ENCODE measurements around the gene CD6. TPM values are rescaled to one million over a fixed set of nuclear protein-coding genes. Genes with fewer than 3 reads are reported as not detected.

The CD6 gene
- total and polyA plus RNA-seq, 4 donors = 1.2 to 3.1 (median 1.7) TPM

GRCh38 chr11:61066645-61067044, 95.2 kb downstream of the CD6 start:
- 92 to 93% methylated on average over 8 of the region's 8 CpGs for WGBS, 2 donors
- H3K4me3 ChIP-seq = no peak overlapping the region

GRCh38 chr11:61067782-61068446, 96.4 kb downstream of the CD6 start:
- WGBS, 2 donors = 76 to 80% methylated on average over 13 to 14 of the region's 14 CpGs
- no peak for TF ChIP-seq CTCF (IDR thresholded peaks at IDR 0.05; ENCODE audit: control extremely low read depth, extremely low read depth)
- DNase-seq (peak in 1 of 3 donors; percentile 5), ATAC-seq (ENCODE audit: insufficient read depth, low FRiP score) (no peak)
- peaks cover 0 to 2% (median 0%) of the 10 kb centered on the region in 4 donors for H3K9me3 ChIP-seq (ENCODE audit: control insufficient read depth in 4 of 4, insufficient read depth in 3 of 4, low read length in 3 of 4)
- H3K27me3 ChIP-seq (ENCODE audit: control insufficient read depth in 3 of 3, insufficient read depth in 3 of 3, low read length in 2 of 3) = no peaks in the 10 kb centered on the region
- H3K4me1 ChIP-seq (ENCODE audit: control insufficient read depth in 5 of 5, insufficient read depth in 5 of 5, low read length in 5 of 5) = peaks cover 0 to 2% (median 0%) of the 10 kb centered on the region in 5 donors
- no peak overlapping the region for H3K4me3 ChIP-seq
- no peak overlapping the region for H3K27ac ChIP-seq (ENCODE audit: low read depth in 1 of 2, low read length in 1 of 2)
- no peak overlapping the region for H3K9ac ChIP-seq (ENCODE audit: insufficient read depth in 1 of 2, low read length in 2 of 2)
- no peaks in the 10 kb centered on the region for H3K36me3 ChIP-seq (ENCODE audit: control insufficient read depth in 4 of 4, insufficient read depth in 4 of 4, low read length in 4 of 4)

More at GRCh38 chr11:61066645-61067044, 95.2 kb downstream of the CD6 start:
- TF ChIP-seq CTCF (IDR thresholded peaks at IDR 0.05; ENCODE audit: control extremely low read depth, extremely low read depth) = no peak
- no peak overlapping the region for H3K27ac ChIP-seq (ENCODE audit: low read depth in 1 of 2, low read length in 1 of 2)
- ATAC-seq (ENCODE audit: insufficient read depth, low FRiP score) = no peak
- no peak for DNase-seq
- H3K4me1 ChIP-seq (ENCODE audit: control insufficient read depth in 5 of 5, insufficient read depth in 5 of 5, low read length in 5 of 5) = peaks cover 0 to 2% (median 0%) of the 10 kb centered on the region in 5 donors
- H3K27me3 ChIP-seq (ENCODE audit: control insufficient read depth in 3 of 3, insufficient read depth in 3 of 3, low read length in 2 of 3) = no peaks in the 10 kb centered on the region
- H3K36me3 ChIP-seq (ENCODE audit: control insufficient read depth in 4 of 4, insufficient read depth in 4 of 4, low read length in 4 of 4) = no peaks in the 10 kb centered on the region
- H3K9ac ChIP-seq (ENCODE audit: insufficient read depth in 1 of 2, low read length in 2 of 2) = no peak overlapping the region
- peaks cover 0 to 2% (median 0%) of the 10 kb centered on the region in 4 donors for H3K9me3 ChIP-seq (ENCODE audit: control insufficient read depth in 4 of 4, insufficient read depth in 3 of 4, low read length in 3 of 4)

- TF ChIP-seq CTCF (IDR thresholded peaks at IDR 0.05; ENCODE audit: control extremely low read depth, extremely low read depth) = no peak
- no peak for ATAC-seq (ENCODE audit: insufficient read depth, low FRiP score)
- Histone ChIP-seq H3K27me3 (ENCODE audit: control insufficient read depth in 3 of 3, insufficient read depth in 3 of 3, low read length in 2 of 3) (no peaks in the 10 kb centered on the region), H3K9me3 (ENCODE audit: control insufficient read depth in 4 of 4, insufficient read depth in 3 of 4, low read length in 3 of 4) (peaks cover 0 to 2% (median 0%) of the 10 kb centered on the region in 4 donors), H3K4me1 (ENCODE audit: control insufficient read depth in 5 of 5, insufficient read depth in 5 of 5, low read length in 5 of 5) (peaks cover 0 to 2% (median 0%) of the 10 kb centered on the region in 5 donors), H3K4me3 (no peak overlapping the region), H3K9ac (ENCODE audit: insufficient read depth in 1 of 2, low read length in 2 of 2) (no peak overlapping the region), H3K27ac (ENCODE audit: low read depth in 1 of 2, low read length in 1 of 2) (no peak overlapping the region), H3K36me3 (ENCODE audit: control insufficient read depth in 4 of 4, insufficient read depth in 4 of 4, low read length in 4 of 4) (no peaks in the 10 kb centered on the region)
- DNase-seq = peak in 1 of 3 donors; percentile 6
- WGBS, 2 donors = 88 to 89% methylated on average over 9 of the region's 9 CpGs
Measured at GRCh38 chr11:61068581-61068980, 97.1 kb downstream of the CD6 start.

All from lung (tissue), 12 donors.